Raji (cell line): ENCODE results near the gene SGMS1.

Experiments
- POLR2A ChIP-seq: IDR thresholded peaks from 2 replicates; pipeline ENCODE4 v1.6.1; 2011; ENCODE audit warnings: low read depth, low read length, control low read depth; ENCODE audit not compliant: insufficient read depth

Gene SGMS1

DNA sequence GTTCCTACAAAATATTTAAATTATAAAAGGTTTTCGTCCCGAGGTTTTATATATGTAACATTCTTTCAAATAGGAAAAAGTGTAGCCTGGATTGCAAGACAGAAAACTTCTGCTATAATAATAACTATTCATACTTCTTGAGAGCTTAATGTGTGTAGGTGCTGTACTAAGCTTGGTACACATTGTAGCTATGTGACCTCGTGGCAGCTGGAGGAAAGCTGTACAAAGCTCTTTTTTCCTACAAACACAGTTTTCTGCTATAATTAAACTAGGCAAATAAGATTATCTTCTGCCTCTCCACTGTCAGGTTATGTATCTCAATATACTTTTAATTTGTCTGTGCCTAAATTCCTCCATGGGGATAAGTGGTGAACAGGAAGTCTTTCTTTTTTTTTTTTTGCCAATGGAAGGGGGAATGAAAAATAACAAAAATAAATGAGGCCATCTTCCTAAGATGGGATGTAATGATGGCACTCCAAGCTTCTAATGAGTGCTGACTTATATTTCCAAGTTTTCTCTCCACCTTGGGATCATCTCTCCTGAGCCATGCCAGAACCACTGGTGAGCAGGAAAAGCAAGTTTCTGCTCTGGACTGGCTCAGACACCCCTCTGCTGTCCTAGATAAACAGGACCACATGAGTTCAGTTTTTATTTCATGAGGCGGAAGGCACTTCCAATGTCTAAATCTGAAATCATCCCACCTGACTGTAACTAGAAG, 9.9 kb downstream of the SGMS1 start:
- TF ChIP-seq POLR2A: no peak

- no peak for TF ChIP-seq POLR2A
Measured at GRCh38 chr10:50613150-50613549, 10.6 kb downstream of the SGMS1 start.

DNA sequence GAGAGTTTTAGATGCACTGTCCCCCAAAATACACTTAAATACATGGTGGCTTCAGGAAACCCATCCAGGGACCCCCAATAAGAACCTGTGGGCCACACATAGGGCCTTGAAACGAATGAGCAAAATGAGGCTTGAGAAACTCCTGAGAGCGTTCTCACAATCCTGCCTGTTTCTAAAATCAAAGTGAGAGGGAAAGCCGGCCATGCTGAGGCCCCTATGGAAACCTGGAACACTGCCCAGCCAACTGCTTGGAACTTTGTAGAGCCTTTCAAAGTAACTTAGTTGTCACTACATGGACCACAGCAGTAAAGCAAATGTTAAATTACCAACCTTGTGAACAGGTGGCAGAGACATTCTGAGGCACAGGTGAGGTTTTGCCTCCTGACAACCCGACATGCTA, 13.4 kb downstream of the SGMS1 start:
- TF ChIP-seq POLR2A: no peak

DNA sequence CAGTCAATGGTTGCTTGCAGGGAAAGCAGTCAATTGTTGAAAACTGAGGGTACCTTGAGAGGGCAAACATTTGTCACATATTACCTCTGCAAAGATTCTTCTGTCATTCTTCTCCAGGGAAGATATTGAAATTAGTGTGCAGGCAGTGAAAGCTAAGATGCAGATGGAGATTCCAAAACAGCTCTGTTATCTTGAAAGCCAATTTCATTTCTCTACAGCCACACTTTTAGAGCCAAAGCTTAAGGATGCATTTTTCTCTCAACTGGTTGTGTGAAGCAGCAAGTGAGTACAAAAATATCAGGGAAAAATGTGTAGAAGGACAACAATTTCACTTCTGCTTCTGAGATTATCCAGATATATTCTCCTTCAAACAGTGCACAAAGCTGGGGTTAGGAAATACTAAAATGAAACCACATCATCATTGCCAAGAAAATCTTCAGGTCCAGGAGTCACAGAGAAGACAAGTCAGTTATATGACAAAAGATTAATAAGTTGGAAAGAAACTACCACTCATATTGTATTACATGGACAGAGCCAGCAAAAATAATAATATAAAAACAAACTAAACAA, 16.3 kb downstream of the SGMS1 start:
- TF ChIP-seq POLR2A: no peak

GRCh38 chr10:50605951-50606270, 17.8 kb downstream of the SGMS1 start:
- TF ChIP-seq POLR2A: no peak

DNA sequence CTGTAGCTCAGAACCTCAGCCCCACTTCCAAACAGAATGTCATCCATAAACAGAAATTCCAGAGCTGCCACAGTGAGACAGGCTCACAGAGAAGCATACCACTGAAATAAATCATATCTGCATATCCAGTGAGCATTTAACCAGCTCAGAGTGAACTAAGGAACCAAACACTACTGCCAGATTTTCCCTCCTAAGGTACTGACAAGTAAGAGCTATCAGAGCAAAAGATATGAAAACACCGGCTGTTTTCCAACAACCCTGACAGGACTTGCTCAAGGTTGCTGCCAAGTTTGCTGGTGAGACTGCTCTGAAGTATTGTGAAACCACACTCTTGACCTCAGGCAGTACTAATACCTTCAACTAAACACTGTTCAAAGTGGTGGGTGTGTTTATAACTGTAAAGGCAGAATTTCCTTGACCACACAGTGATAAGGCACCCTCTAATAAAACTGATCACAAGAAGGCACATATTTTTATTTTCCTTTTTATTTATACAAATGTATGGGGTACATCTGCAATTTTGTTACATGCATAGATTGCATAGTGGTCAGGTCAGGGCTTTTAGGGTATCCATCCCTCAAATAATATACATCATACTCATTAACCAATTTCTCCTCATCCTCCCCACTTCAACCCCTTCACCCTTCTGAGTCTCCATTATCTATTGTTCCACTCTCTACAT, 18.3 kb downstream of the SGMS1 start:
- TF ChIP-seq POLR2A: no peak

GRCh38 chr10:50604809-50605208, 18.9 kb downstream of the SGMS1 start:
- TF ChIP-seq POLR2A: no peak

DNA sequence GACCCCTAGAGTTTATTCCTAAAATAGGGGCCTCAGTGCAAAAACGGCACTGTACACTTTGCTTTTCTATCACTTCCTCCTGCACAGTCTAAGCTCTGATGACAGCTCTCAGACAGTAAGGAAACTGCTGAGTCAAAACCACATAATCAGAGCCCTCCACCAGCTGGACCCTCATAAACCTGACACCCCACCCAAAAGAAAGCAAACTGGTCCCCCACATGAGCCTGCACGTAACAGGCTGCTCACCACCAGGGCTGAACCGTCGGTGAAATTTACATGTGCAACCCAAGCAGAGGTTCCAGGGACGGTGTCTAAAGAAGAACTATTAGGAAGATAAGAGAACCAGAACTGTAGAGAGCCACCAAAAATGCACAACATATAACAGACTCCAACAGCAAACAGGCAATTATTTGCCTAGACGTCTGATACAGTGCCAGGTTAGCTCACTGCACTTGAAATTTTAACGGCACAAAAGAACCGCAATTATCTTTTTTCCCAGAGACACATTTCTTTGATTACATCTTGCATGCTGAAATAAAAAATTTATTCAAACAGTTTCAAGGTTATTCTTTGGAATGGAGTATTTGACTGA, 19.6 kb downstream of the SGMS1 start:
- TF ChIP-seq POLR2A: no peak

- TF ChIP-seq POLR2A: no peak
Measured at GRCh38 chr10:50603151-50603850, 20.5 kb downstream of the SGMS1 start.

DNA sequence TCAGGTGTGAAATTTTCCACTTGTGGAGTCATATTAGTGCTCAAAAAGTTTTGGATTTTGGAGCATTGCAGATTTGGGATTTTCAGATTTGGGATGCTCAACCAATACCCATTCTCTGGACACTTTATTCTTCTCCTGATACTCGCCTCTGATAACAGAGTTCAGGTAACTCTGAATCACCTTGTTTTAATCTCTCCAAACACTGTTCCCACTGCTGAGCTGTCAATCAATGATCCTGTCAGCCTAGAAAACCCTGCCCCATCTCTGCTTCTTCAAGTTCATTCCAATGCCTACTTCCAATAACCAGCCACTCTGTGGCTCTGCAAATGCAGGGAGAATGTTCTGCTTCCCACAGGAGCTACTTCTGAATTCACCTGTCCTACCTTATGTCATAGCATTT, 21.8 kb downstream of the SGMS1 start:
- TF ChIP-seq POLR2A: no peak

GRCh38 chr10:50600831-50601477, 22.8 kb downstream of the SGMS1 start:
- TF ChIP-seq POLR2A: no peak

DNA sequence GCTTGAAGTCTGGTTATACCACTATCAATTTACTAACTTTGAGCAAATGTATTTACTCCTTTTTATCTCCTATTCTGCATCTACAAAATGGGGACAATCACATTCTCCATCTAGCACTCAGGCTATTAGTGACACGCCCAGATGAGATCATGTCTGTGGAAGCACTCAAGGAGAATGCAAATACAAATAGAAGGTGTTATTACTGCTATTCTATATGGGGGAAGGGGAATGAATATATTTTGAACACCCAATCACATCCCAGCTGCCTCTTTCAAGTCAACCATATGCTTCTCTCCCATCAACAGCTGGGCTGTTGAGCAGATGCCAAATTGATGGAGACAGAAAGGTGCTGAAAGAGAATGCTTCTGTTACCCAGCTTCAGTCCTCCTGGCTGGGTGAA, 23.5 kb downstream of the SGMS1 start:
- TF ChIP-seq POLR2A: no peak

- no peak for TF ChIP-seq POLR2A
Measured at GRCh38 chr10:50596897-50597296, 26.9 kb downstream of the SGMS1 start.

DNA sequence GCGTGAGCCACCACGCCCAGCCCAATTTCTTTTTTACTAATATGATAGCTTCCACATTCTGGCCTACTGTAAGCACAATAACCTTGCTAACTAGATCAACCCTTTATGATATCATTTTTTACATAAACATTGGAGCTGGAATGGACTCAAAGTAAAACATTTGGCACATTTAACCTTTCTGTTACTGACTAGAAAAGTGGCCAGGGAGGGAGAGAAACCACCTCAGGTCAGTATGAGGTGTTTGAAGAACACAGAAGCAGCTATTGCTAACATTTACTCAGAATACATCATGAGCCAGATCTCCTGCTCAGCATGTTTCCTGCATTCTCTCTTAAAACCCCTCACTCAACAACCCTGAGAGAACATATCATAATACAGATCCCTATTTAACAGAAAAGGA, 27.3 kb downstream of the SGMS1 start:
- no peak for TF ChIP-seq POLR2A

DNA sequence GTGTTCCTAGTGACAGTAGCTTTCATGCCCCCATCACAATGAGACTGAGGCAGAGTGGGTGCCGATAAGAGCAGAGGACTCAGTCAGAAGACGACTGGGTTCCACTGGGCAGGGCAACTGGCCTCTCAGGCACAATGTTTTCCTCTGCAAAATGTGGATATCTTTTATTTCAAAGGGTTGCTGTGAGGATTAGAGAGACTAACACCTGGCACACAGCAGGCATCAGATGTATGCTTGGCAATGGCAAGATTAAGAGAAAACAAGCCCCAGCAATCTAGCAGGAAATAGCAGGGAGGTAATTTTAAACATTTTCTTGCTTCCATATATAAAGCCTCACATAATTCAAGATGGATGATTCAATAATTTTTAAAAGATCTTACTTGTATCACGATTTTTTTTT, 28.0 kb downstream of the SGMS1 start:
- TF ChIP-seq POLR2A: no peak

- no peak for TF ChIP-seq POLR2A
Measured at GRCh38 chr10:50593523-50594376, 30.0 kb downstream of the SGMS1 start.
